NCI-H2081 treated with DMSO at 0.1 percent for 48 hours (cell line): ENCODE measurements around the gene SNX6.
"Not testable (repeated sequence)": the region's sequence is repeated elsewhere in the genome, so short reads cannot be mapped to it uniquely, and the experiment has no call there.

ENCODE experiments used
- DNase-seq: peaks from one replicate; lab custom pipeline; 2025; lab: John Stamatoyannopoulos, UW

SNX6 gene

DNA sequence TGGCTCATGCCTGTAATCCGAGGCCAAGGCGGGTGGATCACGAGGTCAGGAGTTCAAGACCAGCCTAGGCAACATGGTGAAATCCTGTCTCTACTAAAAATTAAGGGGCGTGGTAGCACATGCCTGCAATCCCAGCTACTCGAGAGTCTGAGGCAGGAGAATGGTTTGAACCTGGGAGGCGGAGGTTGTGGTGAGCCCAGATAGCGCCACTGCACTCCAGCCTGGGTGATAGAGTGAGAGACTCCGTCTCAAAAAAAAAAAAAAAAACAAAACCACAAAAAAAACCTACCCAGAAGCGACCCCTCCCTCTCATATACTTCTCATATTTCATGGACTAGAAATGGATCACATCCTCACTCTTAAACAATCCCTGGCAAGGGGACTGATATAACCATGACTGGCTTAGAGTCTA lies 4.4 kb upstream of the SNX6 start:
- not testable (repeated sequence) for DNase-seq

DNA sequence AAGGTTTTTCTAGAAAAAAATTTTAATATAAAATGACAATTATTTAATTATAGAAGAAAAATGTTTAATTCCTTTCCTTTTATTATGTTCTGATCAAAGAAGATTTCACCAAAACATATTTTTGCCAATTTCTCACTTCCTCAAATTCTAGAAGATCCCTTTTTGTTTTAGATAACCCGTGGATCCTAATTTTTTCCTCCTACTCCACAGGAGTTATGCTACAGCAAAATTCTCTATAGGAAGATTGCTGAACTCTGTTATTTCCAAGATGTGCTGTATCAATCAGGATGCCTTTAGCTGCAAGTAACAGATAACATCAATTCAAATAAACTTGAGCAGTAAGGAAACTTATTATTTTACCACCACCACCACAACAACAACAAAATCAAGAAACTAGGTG lies 3.8 kb upstream of the SNX6 start:
- DNase-seq: no peak

DNA sequence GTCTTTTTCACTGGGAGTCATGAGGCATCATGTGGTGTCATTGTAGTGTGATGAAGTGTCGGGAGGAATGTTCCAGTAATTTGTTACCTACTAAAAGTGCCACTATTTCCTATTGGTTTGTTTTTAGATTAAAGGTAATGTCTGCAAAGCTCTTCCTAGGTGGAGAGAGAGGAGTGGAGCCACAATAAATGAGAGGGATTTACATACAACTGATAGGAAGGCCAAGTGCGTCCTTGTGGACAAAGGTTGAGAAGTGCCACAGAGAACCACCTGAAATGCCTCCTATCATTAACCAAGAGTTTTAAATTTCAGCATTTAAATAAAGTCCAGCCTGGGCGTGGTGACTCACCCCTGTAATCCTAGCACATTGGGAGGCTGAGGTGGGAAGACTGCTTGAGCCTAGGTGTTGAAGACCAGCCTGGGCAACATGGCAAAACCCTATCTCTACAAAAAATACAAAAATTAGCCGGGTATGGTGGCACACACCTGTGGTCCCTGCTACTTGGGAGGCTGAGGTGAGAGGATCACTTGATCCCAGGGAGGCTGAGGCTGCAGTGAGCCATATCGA lies 2.5 kb upstream of the SNX6 start:
- no peak for DNase-seq

DNA sequence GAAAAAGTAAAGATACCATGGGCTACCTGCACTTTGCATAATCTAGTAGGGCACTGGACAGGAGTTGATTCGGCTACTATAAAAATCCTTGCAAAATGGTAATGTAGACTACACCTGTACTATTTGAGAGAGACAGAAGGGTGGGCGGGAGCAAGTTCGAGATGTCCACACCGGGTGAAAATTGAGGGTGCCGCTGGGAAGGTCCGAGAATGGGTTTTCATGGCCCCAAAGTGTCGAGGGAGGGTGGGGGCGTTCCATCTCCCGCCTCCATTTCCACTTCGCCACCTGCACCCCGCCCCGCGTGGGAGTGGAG lies 648 bp downstream of the SNX6 start:
- DNase-seq: no peak

DNA sequence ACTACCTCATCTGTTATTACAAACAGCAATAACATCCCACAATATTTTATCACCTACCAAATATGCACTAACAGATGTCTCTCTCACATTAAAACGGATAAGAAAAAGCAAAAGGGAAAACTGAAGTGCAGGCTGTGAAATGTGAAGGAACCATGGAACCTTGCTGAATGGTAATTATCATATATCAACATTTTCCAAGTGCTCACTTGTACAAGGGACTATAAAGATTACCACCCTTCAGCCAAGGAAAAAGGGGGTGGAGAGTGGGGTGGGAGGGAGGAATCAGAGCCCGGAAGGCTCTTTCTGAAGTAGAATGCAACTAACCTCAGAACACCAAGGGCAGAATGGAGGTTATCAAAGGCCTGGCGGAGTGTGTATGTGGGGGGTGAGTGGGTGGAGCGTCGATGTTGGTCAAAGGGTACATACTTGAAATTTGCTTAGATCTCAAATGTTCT lies 1.2 kb downstream of the SNX6 start:
- DNase-seq: no peak

DNA sequence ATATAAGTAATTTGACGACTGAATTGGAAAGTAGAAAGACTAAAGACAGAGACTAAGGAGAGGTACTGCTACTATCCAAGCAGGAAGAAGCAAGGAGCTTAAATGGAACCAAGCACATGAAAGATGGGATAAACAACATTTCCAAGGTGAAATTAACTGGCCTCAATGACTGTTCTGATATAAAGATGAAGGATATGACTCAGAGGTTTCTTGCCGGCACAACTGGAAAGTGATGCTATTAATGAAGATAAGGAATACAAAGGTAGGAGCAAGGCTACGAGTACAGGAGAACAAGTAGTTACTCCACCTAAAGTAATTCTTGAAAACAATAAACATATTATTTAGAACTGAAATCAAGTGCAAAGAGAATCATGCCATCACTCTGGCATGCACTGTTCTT lies 6.4 kb downstream of the SNX6 start:
- DNase-seq: no peak

DNA sequence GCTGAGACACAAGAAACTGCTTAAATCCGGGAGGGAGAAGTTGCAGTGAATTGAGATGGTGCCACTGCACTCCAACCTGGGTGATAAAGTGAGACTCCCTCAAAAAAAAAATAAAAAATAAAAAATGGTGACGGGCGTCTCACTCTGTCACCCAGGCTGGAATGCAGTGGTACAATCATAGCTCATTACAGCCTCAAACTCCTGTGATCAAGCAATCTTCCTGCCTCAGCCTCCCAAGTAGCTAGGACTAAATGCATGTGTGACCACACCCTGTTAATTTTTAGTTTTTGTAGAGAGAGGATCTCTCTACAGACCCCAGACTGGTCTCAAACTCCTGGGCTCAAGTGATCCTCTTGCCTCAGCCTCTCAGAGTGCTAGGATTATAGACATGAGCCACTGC lies 9.1 kb downstream of the SNX6 start:
- no peak for DNase-seq

DNA sequence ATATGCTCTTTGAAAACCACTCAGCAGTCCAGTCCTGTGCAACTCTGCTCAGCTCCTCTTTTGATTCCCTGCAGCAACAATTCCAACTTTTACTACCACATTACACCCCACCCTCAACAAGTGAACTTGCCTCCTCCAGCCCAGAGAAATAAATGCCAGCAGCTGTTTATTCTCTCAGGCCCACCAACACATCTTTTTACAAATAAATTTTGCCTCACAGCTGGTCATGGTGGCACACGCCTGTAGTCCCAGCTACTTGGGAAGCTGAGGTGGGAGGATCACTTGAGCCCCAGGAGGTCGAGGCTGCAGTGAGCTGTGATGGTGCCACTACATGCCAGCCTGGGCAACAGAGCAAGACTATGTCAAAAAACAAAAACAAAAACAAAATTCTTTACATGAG lies 9.8 kb downstream of the SNX6 start:
- DNase-seq: no peak

DNA sequence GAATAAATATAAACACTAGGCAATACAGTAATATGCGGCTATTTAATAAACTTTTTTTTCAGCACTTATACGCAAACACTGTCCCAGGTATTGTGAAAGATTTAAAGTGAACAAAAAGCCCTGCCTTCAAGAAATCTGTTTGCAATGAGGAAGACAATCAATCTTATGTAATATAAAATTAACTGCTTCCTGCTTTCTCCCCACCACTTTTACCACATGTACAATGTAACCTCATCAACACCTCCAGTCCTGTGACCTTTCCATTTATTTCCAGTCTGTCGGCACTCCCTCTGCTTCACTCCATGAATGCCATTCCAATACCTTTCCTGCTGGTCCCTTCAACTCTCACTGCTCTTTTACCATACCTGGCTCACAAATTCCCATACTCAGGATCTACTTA lies 10.5 kb downstream of the SNX6 start:
- no peak for DNase-seq

DNA sequence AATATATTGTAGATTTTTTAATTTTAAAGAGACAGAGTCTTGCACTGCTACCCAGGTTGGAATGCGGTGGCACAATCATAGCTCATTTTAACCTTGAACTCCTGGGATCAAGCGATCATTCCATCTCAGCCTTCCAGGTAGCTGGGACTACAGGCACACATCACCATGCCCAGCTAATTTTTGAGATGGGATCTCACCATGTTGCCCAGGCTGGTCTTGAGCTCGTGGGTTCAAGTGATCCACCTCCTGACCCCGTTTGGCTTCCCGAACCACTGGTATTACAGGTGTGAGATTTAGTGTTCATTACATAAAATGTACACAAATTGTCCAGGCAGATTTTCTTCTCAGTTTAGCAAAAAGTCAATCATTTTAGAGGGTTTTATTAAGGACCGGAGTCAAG lies 13.6 kb downstream of the SNX6 start:
- DNase-seq: no peak

DNA sequence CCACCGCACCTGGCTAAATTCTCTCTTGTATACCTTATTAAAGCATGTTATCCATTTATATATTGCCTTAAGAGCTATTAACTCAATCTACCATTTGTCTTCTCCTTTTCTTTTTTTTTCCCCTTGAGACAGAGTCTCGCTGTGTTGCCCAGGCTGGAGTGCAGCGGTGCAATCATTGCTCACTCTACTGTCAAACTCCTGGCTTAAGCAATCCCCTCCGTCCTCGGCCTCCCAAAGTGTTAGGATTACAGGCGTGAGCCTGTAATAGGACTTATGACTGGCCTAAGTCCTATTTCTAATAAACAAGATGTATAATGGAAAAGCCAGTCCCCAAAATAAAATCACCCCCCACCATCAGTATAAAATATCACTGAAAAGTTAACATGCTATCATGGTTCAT lies 14.4 kb downstream of the SNX6 start:
- DNase-seq: no peak

DNA sequence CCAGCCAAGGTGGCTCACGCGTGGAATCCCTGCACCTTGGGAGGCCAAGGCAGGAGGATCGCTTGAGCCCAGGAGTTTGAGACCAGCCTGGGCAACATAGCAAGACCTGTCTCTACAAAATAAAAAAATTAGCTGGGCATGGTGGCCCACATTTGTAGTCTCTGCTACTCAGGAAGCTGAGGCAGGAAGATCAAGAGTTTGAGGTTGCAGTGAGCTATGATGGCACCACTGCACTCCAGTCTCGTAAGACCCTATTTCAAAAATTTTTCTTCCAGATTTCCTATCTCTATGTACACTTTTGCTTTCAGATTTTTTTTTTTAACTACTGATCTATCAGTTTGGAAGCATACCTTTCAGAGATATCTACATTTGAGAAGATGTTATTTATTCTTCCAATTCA lies 15.3 kb downstream of the SNX6 start:
- no peak for DNase-seq

DNA sequence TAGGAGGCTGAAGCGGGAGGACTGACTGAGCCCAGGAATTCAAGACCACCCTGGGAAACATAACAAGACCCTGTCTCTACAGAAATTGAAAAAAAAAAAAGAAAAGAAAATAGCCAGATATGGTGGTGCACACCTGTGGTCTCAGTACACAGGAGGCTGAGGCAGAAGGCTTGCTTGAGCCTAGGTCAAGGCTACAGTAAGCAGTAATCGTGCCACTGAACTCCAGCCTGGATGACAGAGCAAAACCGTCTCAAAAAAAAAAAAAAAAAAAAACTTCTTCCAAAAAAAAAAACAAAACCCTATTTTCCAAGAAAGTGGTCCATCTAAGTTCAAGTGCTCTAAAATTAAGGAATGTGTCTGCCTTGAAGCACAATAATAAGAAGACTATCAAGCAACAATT lies 19.8 kb downstream of the SNX6 start:
- no peak for DNase-seq

DNA sequence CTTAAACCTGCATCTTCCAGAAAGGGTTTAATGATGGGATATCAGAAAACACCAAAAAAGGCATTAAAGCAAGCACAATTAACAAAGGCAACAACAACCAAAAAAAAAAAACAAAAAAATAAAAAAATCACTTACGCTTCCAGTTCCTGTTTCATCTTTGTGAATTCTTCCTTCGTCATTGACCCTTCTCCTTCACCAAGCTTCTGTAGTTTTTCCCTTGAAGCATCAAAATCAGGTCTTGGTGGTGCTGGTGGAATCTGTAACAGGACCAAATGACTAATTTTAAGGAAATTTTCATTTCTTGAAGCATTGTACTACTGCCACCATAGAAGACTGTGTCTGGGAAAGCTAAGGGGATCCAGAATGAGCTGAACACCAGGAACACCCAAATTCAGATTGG lies 24.5 kb downstream of the SNX6 start:
- DNase-seq: no peak

DNA sequence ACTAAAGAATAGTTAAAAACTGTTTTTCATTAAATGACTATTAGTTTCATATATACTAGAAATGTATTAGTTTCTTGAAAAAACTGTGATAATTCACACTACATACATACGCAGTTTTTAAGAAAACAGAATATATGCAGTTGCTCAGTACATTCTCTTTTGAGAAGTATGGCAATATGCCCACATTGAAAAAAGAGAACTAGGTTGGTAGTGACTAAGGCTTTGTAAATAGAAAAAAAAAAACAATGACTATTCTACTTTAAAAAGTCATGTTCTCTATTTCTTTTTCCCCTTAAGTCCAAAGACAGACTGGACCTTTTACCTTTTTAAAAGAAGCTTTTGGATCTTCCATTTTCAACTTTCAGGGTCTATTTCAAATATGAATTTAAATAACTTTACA lies 25.0 kb downstream of the SNX6 start:
- DNase-seq: no peak

DNA sequence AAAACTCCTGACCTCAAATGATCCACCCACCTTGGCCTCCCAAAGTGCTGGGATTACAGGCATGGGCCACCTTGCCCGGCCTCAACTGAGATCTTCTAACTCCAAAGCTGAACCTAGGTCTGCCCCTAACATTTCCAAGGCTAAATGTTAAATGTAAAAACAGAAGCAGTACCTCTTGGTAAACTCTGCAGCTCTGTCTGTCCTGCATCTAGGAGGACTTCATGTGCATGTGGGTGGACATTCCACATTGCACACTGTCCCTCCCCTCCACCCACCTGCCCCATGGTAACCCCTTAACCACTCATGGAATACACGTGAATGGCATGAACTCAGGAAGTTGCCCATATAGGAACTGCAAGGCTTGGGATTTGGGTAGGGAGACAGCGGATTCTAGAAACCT lies 33.1 kb downstream of the SNX6 start:
- no peak for DNase-seq

DNA sequence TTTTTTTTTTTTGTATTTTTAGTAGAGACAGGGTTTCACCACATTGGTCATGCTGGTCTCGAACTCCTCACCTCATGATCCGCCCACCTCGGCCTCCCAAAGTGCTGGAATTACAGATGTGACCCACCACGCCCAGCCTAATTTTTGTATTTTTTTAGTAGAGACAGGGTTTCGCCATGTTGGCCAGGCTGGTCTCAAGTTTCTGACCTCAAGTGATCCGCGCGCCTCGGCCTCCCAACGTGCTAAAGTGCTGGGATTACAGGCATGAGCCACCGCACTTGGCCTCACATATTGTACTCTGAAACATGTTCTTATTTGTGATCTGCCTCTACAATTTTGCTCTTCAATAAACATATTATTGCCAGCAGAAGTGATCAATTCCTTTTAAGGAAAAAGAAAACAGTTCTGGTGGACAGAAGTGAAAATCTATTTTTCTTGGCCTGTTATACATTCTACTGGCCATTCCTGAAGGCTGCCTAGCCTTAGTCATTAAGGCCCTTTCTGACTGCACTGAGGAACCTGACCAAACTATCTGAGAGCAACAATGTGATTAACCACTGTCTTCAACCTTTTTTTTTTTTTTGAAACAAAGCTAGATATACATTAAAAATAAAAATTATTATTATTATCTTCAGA lies 36.1 kb downstream of the SNX6 start:
- DNase-seq: no peak

DNA sequence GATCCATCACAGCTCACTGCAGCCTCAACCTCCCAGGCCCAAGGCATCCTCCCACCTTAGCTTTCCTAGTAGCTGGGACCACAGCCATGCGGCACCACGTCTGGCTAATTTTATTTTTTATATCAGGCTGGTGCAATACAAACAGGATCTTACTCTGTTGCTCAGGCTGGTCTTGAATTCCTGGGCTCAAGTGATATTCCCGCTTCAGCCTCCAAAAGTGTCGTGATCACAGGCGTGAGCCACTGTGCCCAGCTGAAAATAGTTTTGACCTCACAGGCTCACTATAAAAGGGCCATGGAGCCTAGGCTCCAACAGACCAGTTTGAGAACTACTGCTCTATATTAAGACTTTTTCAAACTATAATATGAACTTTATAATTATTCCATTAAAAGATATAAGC lies 37.3 kb downstream of the SNX6 start:
- DNase-seq: no peak

DNA sequence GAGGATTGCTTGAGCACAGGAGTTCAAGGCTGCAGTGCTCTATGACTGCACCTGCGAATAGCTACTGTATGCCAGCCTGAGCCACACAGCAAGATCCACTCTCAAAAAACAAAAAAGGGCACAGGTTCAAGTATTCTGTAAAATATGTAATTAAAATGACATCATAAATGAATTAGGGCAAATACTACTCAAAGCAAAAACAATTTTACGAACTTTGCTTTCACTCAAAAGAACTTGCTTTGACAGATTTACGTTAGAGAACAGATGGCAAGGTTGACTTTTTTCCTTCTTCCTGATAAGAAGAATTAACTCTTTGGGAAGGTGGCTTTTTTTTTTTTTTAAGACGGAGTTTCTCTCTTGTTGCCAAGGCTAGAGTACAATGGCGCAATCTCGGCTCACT lies 46.4 kb downstream of the SNX6 start:
- no peak for DNase-seq

DNA sequence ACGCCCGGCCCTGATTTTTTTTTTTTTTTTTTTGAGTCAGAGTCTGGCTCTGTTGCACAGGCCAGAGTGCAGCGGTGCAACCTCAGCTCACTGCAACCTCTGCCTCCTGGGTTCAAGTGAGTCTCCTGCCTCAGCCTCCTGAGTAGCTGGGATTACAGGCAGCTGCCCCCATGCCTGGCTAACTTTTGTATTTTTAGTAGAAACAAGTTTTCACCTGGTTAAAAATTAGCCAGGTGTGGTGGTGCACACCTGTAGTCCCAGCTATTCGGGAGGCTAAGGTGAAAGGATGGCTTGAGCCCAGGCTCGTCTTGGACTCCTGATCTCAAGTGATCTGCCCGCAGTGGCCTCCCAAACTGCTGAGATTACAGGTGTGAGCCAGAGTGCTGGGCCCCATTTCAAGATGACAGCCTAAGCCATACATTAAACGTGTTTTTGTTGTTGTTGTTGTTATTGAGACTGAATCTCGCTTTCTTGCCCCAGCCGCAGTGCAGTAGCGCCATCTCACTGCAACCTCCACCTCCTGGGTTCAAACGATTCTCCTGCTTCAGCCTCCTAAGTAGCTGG lies 47.7 kb downstream of the SNX6 start:
- DNase-seq: no peak

DNA sequence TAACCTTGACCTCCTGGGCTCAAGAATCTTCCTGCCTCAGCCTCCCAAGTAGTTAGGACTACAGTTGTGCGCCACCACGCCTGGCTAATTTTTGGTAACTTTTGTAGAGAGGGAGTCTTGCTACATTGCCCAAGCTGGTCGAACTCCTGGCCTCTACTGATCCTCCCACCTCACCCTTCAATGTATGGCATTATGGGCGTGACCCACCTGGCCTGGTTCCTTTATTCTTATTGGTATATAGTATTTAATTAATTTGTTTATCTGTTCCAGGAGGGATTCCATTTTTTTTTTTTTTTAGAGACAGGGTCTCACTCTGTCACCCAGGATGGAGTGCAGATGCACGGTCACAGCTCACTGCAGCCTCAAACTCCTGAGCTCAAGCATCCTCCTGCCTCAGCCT lies 49.6 kb downstream of the SNX6 start:
- DNase-seq: no peak

DNA sequence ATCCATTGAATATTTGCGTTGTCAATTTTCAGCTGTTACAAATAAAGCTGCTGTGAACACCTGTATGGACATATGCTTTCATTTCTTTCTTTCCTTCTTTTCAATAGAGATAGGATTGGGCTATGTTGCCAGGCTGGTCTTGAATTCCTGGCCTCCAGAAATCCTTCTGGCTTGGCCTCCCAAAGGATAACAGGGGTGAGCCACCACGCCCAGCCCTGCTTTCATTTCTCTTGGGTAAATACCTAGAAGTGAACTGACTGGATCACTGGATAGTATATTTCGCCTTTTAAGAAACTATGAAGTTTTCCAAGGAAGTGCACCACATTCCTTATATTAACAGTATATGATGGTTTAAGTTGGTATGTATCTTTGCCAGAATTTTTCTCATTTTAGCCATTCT lies 58.2 kb downstream of the SNX6 start:
- no peak for DNase-seq

DNA sequence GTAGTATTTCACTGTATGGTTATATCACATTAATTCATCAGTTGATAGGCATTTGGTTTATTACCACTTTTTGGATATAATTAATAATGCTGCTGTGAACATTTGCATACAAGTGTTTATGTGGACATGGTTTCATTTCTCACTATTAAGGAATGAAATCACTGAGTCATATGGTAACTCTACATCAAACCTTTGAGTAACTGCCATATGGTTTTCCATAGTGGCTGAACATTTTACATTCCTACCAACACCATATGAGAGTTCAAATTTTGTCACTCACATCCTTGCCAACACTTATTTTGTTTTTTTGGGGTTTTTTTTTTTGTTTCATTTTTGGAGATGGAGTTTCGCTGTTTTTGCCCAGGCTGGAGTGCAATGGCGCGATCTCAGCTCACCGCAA lies 60.2 kb downstream of the SNX6 start:
- no peak for DNase-seq

DNA sequence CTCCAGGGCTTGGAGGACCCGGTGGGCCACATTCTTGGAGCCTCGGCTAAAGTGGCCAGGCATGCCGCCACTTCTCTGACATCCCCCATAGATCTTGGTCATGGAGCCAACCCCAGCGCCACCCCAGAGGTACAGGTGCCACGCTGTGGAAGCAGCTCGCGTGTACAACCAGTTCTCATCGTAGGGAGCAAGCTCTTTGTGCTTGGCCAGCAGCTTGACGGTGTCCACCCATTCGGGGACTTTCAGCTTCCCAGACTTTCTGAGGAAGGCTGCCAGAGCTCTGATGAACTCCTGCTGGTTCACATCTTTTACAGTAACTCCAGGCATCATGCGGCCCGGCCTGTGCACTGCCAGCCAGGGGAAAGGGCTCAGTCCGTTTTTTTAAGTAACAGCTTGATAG lies 61.1 kb downstream of the SNX6 start:
- no peak for DNase-seq
